Kidney epithelial cell (primary cell): Measurements from ENCODE around the gene SECTM1. TPM values are rescaled to one million over a fixed set of nuclear protein-coding genes. Genes with fewer than 3 reads are reported as not detected.

ENCODE experiments used
- DNase-seq: peaks from one replicate; pipeline ENCODE4 v3.0.0-alpha.2; 2010; ENCODE audit warnings: low read depth
- H3K27me3 ChIP-seq: 2 replicates; pipeline ENCODE4 v1.6.0; 2011; ENCODE audit warnings: low read length; ENCODE audit not compliant: control insufficient read depth, insufficient read depth
- H3K36me3 ChIP-seq: 2 replicates; pipeline ENCODE4 v1.5.1; 2011; ENCODE audit warnings: low read length; ENCODE audit not compliant: control insufficient read depth, insufficient read depth
- H3K4me3 ChIP-seq: 2 replicates; pipeline ENCODE4 v1.5.1; 2011; ENCODE audit warnings: low read depth, mild to moderate bottlenecking, control low read depth, low read length
- total RNA-seq: library from RNA; depleted of rRNA; stranded (reverse); fragments of >200 nt; gene quantifications from 2 replicates; pipeline ENCODE4 v1.2.3, GENCODE V29; 2015
- TF ChIP-seq, protein P1 (sequence below): IDR thresholded peaks from 2 replicates; pipeline ENCODE4 v1.5.1; 2011; ENCODE audit warnings: mild to moderate bottlenecking, moderate library complexity, low read length, control low read depth, inconsistent platforms; ENCODE audit not compliant: insufficient read depth, poor library complexity, severe bottlenecking

Gene SECTM1
- total RNA-seq, 1 donor from 2014 or later: not detected

DNA sequence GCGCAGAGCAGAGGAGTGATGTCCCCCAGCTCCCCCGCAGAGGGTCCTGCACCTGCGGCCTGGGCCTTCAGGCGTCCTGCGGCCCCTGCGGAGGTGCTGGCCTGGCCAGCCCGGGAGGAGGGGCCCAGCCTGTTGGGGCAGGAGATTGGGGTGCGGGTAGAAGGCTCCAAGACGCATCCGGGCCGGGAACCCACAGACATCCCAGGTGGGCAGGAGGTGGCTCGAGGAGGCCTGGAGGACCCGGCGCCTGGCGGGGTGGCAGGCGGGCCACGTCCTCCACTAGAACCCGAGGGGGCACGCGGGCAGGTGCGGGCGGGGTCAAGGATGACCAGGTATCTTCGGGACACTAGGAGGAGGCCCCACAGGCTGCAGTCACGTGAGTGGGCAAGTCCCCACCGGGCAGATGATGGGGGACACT is 647 bp upstream of the SECTM1 start:
- H3K27me3 ChIP-seq: peaks cover 19% of the 10 kb centered on the region
- no peak overlapping the region for H3K4me3 ChIP-seq
- H3K36me3 ChIP-seq: no peaks in the 10 kb centered on the region
- DNase-seq: no peak
- TF ChIP-seq, protein P1, sequence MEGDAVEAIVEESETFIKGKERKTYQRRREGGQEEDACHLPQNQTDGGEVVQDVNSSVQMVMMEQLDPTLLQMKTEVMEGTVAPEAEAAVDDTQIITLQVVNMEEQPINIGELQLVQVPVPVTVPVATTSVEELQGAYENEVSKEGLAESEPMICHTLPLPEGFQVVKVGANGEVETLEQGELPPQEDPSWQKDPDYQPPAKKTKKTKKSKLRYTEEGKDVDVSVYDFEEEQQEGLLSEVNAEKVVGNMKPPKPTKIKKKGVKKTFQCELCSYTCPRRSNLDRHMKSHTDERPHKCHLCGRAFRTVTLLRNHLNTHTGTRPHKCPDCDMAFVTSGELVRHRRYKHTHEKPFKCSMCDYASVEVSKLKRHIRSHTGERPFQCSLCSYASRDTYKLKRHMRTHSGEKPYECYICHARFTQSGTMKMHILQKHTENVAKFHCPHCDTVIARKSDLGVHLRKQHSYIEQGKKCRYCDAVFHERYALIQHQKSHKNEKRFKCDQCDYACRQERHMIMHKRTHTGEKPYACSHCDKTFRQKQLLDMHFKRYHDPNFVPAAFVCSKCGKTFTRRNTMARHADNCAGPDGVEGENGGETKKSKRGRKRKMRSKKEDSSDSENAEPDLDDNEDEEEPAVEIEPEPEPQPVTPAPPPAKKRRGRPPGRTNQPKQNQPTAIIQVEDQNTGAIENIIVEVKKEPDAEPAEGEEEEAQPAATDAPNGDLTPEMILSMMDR: no peak

DNA sequence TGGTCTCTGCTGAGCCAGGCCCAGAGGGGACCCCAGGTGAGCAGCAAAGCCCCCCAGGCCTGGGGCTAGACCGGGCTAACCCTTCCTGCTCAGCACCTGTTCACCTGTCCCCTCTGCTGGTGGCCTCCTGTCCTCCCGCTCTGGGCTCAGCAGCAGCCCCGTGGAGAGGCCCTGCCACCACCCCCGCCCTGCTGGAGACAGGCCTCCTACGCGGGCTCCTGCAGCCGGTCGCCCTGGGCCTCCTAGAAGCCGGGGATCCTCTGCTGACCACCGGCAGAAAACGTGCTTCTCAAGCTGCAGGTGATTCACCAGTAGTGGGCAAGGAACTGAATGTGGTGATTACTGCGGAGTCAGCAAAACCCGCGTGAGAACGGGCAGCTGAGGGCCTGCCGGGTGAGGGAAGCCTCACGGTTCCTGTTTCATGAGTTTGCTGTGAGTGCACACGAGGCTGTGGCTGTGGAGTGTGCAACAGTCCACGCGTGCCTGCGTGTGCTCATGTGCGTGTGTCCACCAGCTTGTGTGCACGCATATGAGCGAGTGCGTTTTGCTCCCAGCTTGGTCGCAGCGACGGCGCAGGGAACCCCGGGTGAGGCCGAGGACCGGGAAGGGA is 792 bp downstream of the SECTM1 start:
- Histone ChIP-seq H3K36me3 (no peaks in the 10 kb centered on the region), H3K27me3 (peaks cover 19% of the 10 kb centered on the region), H3K4me3 (peak overlapping the region; percentile 8)
- peak; percentile 48 for DNase-seq
- TF ChIP-seq, protein P1: no peak

DNA sequence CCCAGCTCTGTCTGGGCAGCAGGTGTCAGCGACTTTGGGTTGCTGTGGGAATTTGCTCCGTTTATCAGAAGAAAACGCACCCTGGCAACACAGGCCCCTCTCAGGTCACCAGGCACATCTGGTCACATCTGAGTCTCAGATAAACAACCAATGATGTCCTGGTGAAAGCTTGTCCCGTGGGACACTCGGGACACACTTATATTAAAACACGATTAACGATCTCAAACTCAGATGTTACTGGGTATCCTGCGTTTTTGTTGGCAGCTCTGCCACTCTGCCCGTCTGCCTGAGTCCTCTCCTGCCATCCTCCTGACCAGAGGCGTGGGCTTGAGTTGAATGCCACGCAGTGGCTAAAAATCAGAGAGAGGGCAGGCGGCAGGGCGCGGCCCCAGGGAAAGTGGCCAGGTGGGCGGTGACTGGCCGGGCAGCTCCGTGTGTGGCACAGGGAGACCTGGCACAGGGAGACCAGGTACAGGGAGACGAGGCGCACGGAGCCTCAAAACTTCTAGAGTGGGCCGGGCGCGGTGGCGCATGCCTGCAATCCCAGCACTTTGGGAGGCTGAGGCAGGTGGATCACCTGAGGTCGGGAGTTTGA is 2.1 kb downstream of the SECTM1 start:
- Histone ChIP-seq H3K27me3 (peaks cover 30% of the 10 kb centered on the region), H3K4me3 (no peak overlapping the region), H3K36me3 (no peaks in the 10 kb centered on the region)
- DNase-seq: no peak
- TF ChIP-seq, protein P1: no peak

DNA sequence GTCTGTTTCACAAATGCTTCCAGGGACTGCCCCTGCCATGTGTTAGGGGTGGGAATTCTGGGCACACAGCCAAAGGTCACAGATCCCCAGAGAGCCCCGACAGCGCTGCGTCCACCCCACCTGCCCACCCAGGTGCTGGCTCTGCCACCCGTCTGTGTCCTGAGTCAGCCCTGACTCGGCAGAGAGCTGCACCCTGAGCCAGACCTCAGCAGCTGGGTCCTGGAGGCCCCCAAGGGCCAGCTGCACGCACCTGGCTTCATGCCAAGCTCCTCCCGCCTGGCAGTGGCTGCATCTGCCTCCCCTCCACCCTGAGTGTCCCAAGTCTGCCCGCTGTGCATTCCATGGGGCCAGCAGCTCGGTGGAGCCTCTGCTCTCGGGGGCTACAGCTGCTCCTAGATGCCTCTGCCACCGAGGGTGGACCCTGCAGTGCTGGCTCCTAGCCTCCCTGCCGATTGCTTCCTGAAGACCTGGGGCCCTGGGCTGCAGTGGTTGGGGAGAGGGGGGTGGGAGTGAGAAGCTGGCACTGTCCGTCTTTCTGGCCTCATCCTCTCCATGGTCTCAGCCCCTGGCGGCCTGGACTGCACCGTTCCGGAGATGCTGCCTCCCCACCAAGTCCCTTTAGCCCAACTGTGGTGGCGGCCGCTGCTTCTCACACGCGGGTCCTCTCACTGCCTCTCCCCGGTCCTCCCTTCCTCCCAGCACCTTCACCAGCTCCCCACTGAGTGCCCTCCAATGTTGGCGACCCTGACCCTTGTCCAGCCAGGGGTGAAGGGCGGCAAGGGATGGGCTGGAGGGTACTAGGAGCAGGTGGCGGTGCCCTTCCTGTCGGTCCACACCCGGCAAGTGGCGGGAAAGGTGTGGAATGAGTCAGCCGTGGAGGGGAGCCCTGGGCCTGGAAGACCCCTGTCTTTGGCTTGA is 3.0 kb downstream of the SECTM1 start:
- H3K27me3 ChIP-seq: peaks cover 30% of the 10 kb centered on the region
- no peaks in the 10 kb centered on the region for H3K36me3 ChIP-seq
- H3K4me3 ChIP-seq: no peak overlapping the region
- DNase-seq: peak; percentile 31
- TF ChIP-seq, protein P1: no peak

DNA sequence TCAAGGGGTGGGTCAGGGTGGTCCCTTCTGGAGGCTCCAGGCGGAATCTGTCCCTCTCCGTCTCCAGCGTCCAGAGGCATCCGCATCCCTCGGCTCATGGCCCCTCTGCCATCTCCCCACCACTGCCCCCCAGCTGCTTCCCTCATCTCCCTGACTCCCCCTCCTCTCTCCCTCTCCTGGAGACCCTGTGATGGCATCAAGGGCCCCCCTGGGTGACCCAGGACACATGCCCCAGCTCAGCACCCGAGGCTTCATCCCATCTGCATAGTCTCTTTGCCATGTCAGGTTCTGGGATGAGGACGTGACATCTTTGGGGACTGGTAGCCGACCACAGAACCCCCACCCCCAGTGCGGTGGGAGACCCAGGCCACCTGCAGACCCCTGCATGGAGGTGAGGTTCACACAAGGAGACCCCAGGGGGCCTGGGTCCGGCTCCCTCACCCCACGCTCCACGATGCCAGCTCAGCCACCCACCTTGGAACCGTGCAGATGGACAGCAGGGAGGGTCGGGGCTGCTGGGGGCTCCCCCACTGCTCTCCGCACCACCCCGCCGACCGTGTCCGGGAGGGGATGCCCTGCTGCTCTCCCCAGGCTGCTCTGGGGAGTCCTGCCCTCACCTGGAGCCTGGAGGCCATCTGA is 3.8 kb downstream of the SECTM1 start:
- Histone ChIP-seq H3K36me3 (no peaks in the 10 kb centered on the region), H3K4me3 (no peak overlapping the region), H3K27me3 (peaks cover 33% of the 10 kb centered on the region)
- DNase-seq: no peak
- TF ChIP-seq, protein P1: no peak
